ENCODE results near the gene SH2D6.
"Not testable (repeated sequence)": the region's sequence is repeated elsewhere in the genome, so short reads cannot be mapped to it uniquely, and the experiment has no call there.

Gene SH2D6

DNA sequence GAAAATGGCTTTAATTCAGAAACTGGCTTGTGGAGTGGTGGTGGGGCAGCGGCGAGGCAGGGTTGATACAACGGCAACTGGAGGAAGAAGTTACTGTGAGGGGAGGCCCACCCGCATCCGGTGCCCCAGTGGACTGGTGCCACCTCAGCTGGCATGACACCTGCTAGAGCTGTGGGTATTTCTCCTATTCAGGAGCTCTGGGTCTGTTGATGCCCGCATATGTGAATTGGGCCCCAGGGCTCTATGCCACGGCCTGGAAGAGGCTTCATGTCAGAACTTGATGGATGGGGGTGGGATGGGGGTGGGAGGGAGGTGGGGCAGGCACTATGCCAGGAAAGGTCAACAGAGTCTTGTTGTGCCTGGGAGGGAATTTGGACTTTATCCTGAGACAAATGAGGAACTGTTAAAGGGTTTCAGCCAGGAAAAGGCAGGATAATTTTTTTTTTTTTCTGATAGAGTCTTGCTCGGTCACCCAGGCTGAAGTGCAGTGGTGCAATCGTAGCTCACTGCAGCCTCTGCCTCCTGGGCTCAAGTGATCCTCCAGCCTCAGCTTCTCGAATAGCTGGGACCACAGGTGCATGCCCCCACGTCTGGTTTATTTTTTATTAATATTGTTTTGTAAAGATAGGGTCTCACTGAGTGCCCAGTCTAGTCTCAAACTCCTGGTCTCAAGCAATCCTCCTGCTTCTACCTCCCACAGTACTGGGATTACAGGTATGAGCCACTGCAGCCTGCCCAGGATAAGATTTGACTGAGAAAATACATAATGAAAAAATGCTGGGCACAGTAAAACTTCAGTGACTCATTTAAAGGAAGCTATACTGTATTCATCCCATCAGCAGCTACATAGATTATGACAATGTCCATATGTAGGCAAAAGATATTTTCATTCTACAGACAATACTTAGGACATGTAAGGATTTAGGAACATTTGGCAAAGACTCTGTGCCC is 52.6 kb downstream of the SH2D6 start:
- peak in 3 of 4 experiments; percentile 36 to 48 (median 43) for DNase-seq

DNA sequence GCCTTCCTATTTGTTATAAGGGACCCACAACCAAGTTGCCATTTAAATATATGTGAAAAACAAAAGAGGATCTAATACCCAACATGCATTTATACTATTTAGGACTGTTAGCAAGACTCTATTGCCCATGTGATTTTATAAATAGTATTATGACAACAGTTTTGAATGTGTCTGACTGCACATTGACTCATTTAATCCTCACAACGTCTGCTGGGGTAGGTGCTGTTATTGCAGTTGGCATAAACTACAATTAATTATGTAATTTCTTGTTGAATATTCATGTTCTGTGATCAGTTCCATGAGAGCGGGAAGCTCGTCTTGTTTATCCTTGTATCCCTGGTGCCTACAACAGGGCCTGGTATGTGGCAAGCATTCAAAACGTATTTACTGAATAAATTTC is 53.7 kb downstream of the SH2D6 start:
- DNase-seq = peak in 2 of 4 experiments; percentile 20 to 50

DNA sequence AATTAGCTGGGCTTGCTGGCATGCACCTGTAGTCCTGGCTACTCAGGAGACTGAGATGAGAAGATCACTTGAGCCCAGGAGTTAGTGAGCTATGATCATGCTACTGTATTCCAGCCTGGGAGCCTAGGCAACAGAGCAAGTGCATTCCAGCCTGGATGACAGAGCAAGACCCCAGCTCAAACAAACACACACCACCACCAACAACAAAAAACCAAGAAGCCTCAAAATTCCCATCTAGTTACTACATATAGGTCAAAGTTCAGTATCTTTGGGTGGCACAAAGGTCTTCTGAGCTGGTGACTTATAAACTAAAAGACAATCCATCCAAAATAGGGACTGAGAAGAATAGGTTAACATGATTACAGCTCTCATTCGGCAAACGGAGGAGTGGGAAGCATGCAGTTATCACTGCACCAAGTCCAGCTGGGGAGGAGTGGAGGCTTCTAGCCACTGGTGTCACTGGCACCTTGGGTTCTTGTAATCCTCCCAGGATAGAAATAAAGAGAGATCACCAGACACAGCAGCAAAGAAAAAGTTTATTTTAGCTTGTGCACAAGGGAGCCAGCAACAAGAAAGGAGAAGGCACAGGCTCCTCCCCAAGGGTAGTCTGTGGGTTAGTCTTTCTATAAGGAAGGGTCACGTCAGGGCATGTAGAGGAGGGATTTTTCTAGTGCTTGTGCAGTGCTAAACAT is 57.4 kb downstream of the SH2D6 start:
- DNase-seq = peak; percentile 40 to 64 (median 64)

DNA sequence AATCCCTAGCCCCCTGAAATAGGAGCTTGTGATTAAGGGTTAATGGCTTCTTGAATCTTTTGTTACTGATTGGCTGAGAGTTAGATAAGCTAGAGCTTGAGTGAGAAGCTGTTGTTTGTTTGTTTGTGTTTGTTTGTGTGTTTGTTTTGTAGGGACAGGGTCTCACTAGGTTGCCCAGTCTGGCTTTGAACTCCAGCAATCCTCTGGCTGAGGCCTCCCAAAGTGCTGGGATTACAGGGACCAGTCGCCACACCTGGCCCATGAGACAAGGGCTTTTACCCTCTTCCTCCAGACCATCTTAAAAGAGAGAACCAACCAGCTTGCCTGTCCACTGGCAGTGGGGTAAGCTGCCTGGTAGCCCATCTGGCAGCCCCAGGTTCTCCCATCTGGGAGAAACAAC is 58.1 kb downstream of the SH2D6 start:
- no peak for DNase-seq

DNA sequence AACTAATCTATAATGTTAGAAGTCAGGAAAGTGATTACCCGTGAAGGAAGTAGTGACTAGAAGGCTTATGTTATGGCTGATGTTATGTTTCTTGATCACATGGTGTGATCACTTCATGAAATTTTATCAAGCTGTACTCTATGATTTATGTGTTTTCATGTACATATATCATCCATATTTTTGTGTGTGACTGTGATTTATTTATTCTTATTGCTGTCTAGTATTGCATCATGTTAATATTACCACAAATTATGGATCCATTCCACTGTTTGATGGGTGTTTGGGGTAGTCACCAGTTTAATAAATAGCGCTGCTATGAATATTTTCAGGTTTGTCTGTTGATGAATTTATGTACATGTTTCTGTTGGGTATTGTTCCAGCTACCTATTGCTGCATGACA is 59.4 kb downstream of the SH2D6 start:
- no peak for DNase-seq

DNA sequence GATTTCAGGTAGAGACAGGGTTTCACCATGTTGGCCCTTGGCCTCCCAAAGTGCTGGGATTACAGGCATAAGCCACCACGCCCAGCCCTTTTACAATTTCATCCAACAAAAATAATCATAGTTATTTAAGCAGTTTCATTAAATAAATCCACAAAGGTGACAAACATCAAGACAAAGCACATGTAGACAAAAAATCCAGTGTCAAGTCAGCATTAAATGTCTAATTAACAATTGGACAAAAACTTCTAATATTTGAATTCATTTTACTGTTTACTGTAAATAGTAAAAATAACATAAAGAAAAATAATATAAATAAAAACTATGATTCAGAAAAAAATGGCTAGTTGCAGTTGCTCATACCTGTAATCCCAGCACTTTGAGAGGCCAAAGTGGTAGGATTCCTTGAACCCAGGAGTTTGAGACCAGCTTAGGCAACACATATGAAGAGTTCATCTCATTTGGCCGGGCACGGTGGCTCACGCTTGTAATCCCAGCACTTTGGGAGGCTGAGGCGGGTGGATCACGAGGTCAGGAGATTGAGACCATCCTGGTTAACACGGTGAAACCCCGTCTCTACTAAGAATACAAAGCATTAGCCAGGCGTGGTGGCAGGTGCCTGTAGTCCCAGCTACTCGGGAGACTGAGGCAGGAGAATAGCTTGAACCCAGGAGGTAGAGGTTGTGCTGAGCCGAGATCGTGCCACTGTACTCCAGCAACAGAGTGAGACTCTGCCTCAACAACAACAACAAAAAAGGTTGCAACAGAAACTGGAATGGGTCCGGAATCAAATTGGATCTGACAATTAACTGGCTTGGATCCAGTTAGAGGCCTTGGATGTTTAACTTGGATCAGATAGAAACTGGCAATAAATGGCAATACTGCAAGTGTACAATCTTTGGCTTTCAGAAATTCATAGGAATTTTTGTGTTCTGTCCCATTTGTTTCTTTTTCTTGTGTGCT is 63.6 kb downstream of the SH2D6 start:
- DNase-seq = no peak

DNA sequence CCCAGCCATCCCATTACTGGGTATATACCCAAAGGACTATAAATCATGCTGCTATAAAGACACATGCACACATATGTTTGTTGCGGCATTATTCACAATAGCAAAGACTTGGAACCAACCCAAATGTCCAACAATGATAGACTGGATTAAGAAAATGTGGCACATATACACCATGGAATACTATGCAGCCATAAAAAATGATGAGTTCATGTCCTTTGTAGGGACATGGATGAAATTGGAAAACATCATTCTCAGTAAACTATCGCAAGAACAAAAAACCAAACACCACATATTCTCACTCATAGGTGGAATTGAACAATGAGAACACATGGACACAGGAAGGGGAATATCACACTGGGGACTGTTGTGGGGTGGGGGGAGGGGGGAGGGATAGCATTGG is 66.1 kb downstream of the SH2D6 start:
- DNase-seq = not testable (repeated sequence)

DNA sequence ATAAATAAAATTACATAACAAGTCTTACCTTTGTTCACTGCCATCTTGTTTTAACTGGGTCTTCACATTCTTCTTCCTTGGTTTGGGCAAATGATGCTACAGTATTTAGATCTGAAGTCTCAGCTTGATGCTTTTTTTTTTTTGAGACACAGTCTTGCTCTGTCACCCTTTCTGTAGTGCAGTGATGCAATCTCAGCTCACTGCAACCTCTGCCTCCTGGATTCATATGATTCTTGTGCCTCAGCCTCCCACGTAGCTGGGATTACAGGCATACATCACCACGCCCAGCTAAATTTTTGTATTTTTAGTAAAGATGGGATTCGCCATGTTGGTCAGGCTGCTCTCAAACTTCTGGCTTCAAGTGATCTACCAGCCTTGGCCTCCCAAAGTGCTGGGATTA is 67.3 kb downstream of the SH2D6 start:
- DNase-seq = peak; percentile 61 to 84 (median 74)
